GM21723 (cell line): ENCODE results near the gene SLC25A20.
"Not testable (repeated sequence)": the region's sequence is repeated elsewhere in the genome, so short reads cannot be mapped to it uniquely, and the experiment has no call there.

Source experiments
- ATAC-seq: cut with Tn5 transposase; IDR thresholded peaks from one replicate; pipeline ENCODE4 v1.9.1; 2021; ENCODE audit warnings: mild to moderate bottlenecking, moderate library complexity; ENCODE audit not compliant: unreplicated experiment

SLC25A20 gene

DNA sequence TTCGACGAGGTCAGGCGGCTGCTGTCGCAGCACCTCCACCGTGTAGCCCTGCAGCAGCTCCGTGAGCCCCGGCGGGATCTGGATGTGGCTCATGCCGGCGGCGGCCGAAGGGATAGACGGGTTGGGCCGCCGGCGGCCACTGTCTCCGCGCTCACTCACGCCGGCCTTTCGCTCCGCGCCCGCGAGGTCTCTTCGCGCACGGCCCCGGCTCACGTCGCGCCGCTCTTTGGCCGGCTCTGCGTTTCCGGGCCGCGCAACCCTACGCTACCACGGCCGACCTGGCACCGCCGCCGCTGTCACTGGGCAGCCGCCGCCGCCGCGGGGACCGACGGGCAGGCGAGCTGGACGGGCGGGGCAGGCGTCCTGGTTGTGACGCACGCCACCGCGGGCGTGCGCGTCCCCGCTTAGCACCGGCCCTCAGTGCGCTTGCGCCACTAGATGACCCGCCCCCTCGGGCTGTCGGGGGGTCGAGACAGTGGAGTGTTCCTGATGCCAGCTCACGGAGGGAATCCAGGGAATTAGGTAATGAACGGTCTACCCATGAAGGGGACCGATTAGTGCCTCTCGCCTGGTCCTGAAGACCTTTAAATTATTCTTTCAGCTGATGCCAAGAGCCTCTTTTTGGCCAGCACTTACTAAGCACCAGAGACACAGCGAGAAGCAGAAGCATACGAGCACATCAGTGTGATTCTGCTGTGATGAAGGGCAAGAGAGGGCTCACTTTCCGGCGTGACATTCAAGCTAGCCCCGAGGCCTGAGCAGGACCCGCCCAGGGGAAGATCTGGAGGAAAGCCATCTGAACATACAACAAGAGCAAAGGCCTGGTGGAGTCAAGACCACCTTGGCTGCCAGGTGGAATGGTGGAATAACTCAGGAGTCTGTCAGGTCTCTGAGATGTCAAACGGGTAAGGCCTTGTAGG lies 50.9 kb downstream of the SLC25A20 start, which contains the start of gene PRKAR2A:
TSS of gene PRKAR2A (minus strand) at position 371 of the 920 bp plus-strand sequence. CDS start at position 93, 278 bp downstream.
- peak; percentile 82 for ATAC-seq

DNA sequence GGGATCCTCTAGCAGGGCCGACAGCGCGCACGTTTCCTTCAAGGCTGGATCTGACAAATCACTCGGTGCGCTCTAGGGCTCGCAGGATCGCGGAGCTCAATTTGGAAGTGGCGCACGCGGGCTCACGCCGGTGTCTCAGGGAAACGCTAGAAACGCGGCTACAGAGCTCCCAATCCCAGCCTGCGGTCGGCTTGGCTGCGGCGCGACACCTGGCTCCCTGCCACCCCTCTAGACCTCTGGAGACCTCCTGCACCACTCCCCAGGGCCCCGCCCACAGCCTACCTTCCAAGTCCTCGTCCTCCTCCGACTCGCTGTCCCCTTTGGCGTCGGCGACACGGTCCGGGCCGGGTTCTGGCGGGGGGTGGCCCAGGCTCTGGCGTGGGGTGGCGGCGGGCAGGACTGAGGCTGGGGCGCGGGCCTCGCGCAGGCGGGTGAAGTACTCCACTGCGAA lies 51.6 kb downstream of the SLC25A20 start:
- peak; percentile 49 for ATAC-seq

DNA sequence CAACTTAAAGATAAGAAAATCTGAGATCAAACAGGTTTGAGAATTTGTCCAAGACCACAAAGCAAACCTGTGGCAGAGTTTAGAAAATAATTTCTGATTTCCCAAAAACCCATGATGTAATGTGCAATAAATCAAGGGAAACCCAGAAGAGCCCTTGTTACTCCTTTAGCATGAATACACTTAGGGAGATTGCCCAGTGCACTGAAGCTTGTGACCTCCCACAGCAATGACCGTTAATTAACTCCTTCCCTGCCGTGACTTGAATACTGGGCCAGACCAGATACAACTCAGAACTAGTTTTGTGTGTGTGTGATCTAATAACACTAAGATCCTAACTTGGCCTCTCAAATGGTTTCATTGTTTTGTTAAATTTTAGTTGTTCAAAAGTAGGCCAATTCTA lies 53.5 kb downstream of the SLC25A20 start:
- no peak for ATAC-seq

DNA sequence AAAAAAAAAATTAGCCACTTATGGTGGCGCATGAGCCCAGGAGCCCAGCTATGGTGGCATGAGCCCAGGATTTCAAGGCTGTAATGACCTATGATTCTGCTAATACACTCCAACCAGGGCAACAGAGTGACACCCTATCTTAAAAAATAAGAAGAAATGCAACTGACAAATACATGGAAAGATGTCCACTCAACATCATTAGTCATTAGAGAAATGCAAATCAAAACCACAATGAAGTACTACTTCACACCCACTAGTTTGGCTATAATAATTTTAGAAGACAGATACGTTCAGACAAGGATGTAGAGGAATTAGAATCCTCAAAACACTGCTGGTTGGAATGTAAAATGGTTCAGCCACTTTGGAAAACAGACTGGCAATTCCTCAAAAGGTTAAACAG lies 61.5 kb downstream of the SLC25A20 start:
- no peak for ATAC-seq

- no peak for ATAC-seq
Observed at GRCh38 chr3:48835650-48836366, 62.9 kb downstream of the SLC25A20 start.

GRCh38 chr3:48832684-48833083 lies 66.0 kb downstream of the SLC25A20 start:
- no peak for ATAC-seq

- no peak for ATAC-seq
Observed at GRCh38 chr3:48830715-48831114, 68.0 kb downstream of the SLC25A20 start.

DNA sequence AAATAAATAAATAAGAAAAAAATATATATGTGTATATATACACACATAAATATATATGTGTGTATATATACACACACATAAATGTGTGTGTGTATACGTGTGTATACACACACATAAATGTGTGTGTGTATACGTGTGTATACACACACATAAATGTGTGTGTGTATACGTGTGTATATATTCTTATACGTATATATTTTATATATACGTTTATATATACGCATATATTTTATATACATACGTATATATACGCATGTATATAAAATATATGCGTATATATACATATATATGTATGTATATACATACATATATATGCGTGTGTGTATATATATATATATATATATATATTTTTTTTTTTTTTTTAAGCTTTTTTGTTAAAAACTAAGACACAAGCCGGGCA lies 69.2 kb downstream of the SLC25A20 start:
- ATAC-seq = not testable (repeated sequence)

DNA sequence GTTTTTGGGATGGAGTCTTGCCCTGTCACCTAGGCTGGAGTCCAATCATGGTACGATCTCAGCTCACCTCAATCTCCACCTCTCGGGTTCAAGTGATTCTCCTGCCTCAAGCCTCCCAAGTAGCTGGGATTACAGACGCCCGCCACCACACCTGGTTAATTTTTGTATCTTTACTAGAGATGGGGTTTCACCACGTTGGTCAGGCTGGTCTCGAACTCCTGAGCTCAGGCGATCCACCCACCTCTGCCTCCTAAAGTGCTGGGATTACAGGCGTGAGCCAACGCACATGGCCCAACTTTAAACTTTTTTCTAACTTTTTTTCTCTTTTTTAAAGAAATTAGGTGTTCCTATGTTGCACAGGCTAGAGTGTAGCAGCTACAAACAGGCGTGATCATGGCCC lies 70.8 kb downstream of the SLC25A20 start:
- not testable (repeated sequence) for ATAC-seq

GRCh38 chr3:48826451-48826850 lies 72.2 kb downstream of the SLC25A20 start:
- ATAC-seq = no peak

DNA sequence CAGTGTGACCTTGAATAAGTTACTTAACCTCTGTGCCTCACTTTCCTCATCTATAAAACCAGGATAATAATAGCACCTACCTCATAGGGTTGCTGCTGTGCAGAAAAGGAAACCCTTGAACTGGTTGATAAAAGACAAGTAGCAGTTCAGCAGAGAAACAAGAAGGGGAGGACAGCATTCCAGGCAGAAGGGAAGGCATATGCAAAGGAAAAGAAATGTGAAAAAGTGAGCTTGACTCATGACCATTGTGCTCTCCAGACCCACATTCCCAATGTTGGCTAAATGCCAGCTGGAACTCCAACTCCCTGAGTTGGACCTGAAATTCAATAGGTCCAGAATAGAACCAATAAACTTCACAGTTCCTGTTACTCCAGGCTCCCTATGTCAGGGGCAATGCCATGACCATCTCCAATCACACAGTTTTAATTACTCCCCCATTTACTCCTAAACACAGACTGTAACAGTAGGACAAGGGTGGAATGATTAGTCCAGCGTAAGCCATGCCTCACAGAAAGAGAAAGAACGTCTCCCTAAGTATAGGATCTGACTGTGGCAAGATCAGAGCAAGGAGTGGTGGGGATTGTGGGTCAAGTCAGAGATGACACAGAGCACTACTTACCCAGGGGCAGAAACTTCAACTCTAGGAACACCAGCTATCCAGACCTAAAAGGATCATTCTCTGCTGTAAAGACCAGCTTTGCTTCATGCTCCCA lies 77.9 kb downstream of the SLC25A20 start:
- ATAC-seq = no peak

DNA sequence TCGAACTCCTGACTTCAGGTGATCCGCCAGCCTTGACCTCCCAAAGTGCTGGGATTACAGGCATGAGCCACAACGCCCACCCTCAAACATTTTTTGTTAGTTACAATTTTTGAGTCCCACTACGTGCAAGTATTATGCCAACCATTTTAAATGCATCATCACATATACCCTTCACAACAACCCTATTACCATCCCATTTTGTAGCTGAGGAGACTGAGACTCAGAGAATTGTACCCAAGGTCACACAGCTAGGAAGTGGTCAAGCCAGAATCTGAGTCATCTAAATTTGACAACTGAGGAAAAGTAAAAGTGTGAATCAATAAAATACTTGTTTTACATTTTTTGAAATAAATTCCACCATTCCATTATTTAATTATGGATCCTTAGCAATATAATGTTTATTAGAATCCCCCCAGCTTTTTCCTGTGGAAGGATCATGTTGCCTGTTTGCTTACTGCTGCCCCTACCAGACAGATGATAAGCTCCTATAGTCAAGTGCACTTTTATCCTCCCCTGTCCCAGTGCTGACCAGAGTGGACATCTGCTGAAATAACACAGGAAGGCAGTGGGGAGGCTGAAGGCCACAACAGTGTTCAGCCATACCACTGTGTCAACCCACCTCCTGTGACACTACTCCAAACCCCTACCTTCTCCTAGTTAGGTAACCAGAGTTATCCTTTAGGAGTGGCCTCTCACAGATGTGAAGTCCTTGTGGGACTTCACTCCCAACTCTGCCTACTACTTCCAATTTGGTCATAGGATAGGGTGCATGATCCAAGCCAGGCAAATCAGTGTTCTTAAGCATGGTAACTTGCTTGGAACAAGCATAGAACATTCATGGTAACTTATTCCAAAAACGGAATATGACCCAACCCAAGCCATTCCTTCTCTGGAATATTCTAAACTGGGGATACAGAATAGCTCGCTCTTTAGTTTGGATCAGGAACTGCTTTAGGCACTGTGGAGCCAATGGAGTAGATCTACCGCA lies 79.2 kb downstream of the SLC25A20 start:
- ATAC-seq = no peak

GRCh38 chr3:48811524-48811923 lies 87.2 kb downstream of the SLC25A20 start:
- no peak for ATAC-seq
